ENCODE data around the gene CHAT. TPM values are rescaled to one million over a fixed set of nuclear protein-coding genes. Genes with fewer than 3 reads are reported as not detected.

The CHAT gene
- total RNA-seq, 1 donor from 2014 or later: not detected

DNA sequence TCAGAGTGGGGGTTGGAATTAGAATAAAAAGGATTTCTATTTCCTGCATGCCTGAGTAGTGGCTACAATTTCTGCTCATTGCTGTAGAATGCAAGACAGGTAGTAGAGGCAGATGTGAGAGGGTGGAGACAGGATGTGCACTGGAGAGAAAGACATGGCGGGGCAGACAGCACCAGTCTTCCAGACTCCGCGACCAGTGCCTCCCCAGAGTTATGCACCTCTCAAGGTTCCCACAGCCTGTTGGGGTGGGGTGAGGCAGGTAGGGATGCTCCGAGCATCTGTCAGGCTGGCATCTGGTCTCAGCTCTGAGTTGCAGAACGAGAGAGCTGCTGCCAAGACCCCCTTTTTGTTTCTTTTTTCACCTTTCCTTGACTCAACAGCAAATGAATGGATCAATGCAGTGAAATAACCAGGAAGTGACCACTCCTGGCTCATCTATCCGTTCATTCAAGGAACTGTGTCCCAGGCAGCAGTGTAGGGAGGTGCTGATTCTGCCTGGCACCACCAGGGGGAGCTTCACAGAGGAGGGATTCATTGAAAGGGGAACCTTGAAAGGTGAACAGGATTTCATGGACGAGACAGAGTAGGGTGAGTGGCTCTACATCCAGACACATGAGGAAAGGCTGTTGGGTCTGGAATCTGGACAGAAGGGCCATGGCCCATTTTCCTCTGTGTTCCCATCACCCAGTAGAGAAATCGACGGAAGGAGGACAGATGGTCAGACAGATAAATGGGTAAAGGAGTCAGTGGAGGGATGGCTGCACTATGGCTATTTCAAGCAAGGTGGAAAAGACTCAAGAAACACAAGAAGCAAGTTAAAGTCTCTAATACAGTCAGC, 20.9 kb upstream of the CHAT start:
- no peaks in the 10 kb centered on the region for H3K79me2 ChIP-seq (ENCODE audit: low read depth)
- Mint-ChIP-seq H3K4me3 (no peak overlapping the region), H3K9me3 (no peaks in the 10 kb centered on the region), H3K27me3 (ENCODE audit: insufficient read depth, low read depth) (peaks cover 5% of the 10 kb centered on the region), H3K27ac (no peak overlapping the region), H3K36me3 (no peaks in the 10 kb centered on the region), H3K4me1 (peaks cover 5% of the 10 kb centered on the region)
- H3K9ac ChIP-seq: no peak overlapping the region
- no peaks in the 10 kb centered on the region for H3F3A ChIP-seq (ENCODE audit: low read depth)
- H2AFZ ChIP-seq (replicated peaks): no peak overlapping the region
- no peaks in the 10 kb centered on the region for H3K9me3 ChIP-seq (ENCODE audit: low read depth)
- no peaks in the 10 kb centered on the region for H3K4me1 ChIP-seq
- H3K4me3 ChIP-seq: no peak overlapping the region
- H3K27ac ChIP-seq: no peak overlapping the region
- DNase-seq (ENCODE audit: low spot score): peak; percentile 77
- no peaks in the 10 kb centered on the region for H3K36me3 ChIP-seq
- TF ChIP-seq EZH2 (IDR thresholded peaks at IDR 0.05): no peak
- TF ChIP-seq, protein P1, sequence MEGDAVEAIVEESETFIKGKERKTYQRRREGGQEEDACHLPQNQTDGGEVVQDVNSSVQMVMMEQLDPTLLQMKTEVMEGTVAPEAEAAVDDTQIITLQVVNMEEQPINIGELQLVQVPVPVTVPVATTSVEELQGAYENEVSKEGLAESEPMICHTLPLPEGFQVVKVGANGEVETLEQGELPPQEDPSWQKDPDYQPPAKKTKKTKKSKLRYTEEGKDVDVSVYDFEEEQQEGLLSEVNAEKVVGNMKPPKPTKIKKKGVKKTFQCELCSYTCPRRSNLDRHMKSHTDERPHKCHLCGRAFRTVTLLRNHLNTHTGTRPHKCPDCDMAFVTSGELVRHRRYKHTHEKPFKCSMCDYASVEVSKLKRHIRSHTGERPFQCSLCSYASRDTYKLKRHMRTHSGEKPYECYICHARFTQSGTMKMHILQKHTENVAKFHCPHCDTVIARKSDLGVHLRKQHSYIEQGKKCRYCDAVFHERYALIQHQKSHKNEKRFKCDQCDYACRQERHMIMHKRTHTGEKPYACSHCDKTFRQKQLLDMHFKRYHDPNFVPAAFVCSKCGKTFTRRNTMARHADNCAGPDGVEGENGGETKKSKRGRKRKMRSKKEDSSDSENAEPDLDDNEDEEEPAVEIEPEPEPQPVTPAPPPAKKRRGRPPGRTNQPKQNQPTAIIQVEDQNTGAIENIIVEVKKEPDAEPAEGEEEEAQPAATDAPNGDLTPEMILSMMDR (IDR thresholded peaks at IDR 0.05): peak; percentile 87
- H3K27me3 ChIP-seq: no peaks in the 10 kb centered on the region
- H3K4me2 ChIP-seq: no peak overlapping the region
- no peaks in the 10 kb centered on the region for H4K20me1 ChIP-seq (ENCODE audit: low read depth)

DNA sequence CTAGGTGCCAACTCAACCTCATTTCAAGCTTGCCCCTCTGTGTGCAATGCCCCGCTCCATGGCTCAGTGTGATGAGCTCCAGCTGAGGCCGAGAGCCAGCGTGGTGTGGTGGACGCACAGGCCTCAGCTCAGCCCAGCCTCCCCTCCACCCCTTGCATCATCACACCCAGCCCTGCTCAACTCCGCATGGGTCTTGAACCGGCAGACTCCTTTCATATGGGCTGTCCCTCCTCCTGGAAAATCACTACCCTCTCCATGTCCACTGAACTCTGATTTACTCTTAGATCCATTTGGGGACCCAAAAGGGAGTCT, 20.3 kb upstream of the CHAT start:
- no peaks in the 10 kb centered on the region for H3K79me2 ChIP-seq (ENCODE audit: low read depth)
- H3K27ac Mint-ChIP-seq: no peak overlapping the region

DNA sequence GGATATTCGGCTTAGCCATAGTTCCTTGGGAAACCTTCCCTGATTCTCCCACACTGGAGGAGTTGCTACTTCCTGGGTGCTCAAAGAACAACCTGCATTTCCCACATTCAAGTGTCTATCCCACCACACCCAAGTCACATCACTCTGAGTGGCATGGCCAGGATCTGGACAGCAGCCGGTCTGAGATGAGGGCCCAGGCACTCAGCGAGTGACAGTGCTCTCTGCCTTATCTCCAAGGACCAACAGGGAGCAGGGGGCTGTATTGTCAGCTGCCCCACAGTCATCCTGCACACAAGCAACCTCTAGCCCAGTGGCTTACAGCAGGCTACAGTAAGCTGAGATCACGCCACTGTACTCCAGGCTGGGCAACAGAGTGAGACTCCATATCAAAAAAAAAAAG, 19.8 kb upstream of the CHAT start:
- Mint-ChIP-seq H3K9me3 (no peaks in the 10 kb centered on the region), H3K4me3 (no peak overlapping the region), H3K4me1 (peaks cover 5% of the 10 kb centered on the region), H3K27me3 (ENCODE audit: insufficient read depth, low read depth) (peaks cover 7% of the 10 kb centered on the region), H3K27ac (no peak overlapping the region), H3K36me3 (no peaks in the 10 kb centered on the region)
- Histone ChIP-seq H3K27ac (no peak overlapping the region), H3K4me3 (no peak overlapping the region), H3F3A (ENCODE audit: low read depth) (no peaks in the 10 kb centered on the region), H3K9me3 (ENCODE audit: low read depth) (no peaks in the 10 kb centered on the region), H4K20me1 (ENCODE audit: low read depth) (no peaks in the 10 kb centered on the region), H3K36me3 (no peaks in the 10 kb centered on the region), H3K4me1 (no peaks in the 10 kb centered on the region), H3K79me2 (ENCODE audit: low read depth) (no peaks in the 10 kb centered on the region), H3K27me3 (no peaks in the 10 kb centered on the region), H3K9ac (no peak overlapping the region), H3K4me2 (no peak overlapping the region), H2AFZ (replicated peaks) (no peak overlapping the region)
- TF ChIP-seq, protein P1 (IDR thresholded peaks at IDR 0.05): no peak
- no peak for TF ChIP-seq EZH2phosphoT487 (IDR thresholded peaks at IDR 0.05)
- TF ChIP-seq EZH2 (IDR thresholded peaks at IDR 0.05): no peak
- no peak for DNase-seq (ENCODE audit: low spot score)

More for the DNA sequence above, 20.3 kb upstream of the CHAT start:
- no peaks in the 10 kb centered on the region for H3K4me1 ChIP-seq
- H3K36me3 Mint-ChIP-seq: no peaks in the 10 kb centered on the region
- no peak overlapping the region for H2AFZ ChIP-seq (replicated peaks)
- no peaks in the 10 kb centered on the region for H4K20me1 ChIP-seq (ENCODE audit: low read depth)
- H3K9ac ChIP-seq: no peak overlapping the region
- H3K4me1 Mint-ChIP-seq: peaks cover 5% of the 10 kb centered on the region
- no peak overlapping the region for H3K4me2 ChIP-seq
- no peak overlapping the region for H3K4me3 ChIP-seq
- no peaks in the 10 kb centered on the region for H3K9me3 Mint-ChIP-seq
- no peaks in the 10 kb centered on the region for H3K9me3 ChIP-seq (ENCODE audit: low read depth)
- no peaks in the 10 kb centered on the region for H3K36me3 ChIP-seq
- H3K27me3 ChIP-seq: no peaks in the 10 kb centered on the region
- H3F3A ChIP-seq (ENCODE audit: low read depth): no peaks in the 10 kb centered on the region
- DNase-seq (ENCODE audit: low spot score): no peak
- no peak overlapping the region for H3K27ac ChIP-seq
- TF ChIP-seq EZH2 (IDR thresholded peaks at IDR 0.05): no peak
- TF ChIP-seq EZH2phosphoT487 (IDR thresholded peaks at IDR 0.05): no peak
- TF ChIP-seq, protein P1 (IDR thresholded peaks at IDR 0.05): no peak
- no peak overlapping the region for H3K4me3 Mint-ChIP-seq
- peaks cover 7% of the 10 kb centered on the region for H3K27me3 Mint-ChIP-seq (ENCODE audit: insufficient read depth, low read depth)
